ENCODE data around the gene DSCAML1. TPM values are rescaled to one million over a fixed set of nuclear protein-coding genes. Genes with fewer than 3 reads are reported as not detected.

DSCAML1 gene
- total RNA-seq, 1 experiment from 2014 or later: 0.15 TPM

GRCh38 chr11:117618302-117618981 lies 178.6 kb downstream of the DSCAML1 start:
- peaks cover 0 to 7% (median 2%) of the 10 kb centered on the region in 3 experiments; a peak in 2 of 7 replicates for H3K36me3 Mint-ChIP-seq (ENCODE audit: insufficient read depth in 1 of 3, low read depth in 3 of 3)
- H3K27me3 Mint-ChIP-seq (ENCODE audit: low read depth): peaks cover 1% of the 10 kb centered on the region
- Histone ChIP-seq H4K20me1 (ENCODE audit: control insufficient read depth, insufficient read depth, insufficient read length) (no peaks in the 10 kb centered on the region), H3K14ac (ENCODE audit: insufficient read depth, low read length) (no peak overlapping the region), H3K56ac (ENCODE audit: insufficient read length, low read depth, low read length) (no peak overlapping the region), H4K5ac (ENCODE audit: insufficient read length, low read depth, low read length) (no peak overlapping the region), H2BK120ac (ENCODE audit: low read depth, low read length, poor library complexity, severe bottlenecking) (no peak overlapping the region), H4K8ac (replicated peaks; ENCODE audit: insufficient read length, low read depth, low read length) (no peak overlapping the region), H3K9ac (ENCODE audit: extremely low read depth, insufficient read length, low read length) (no peak overlapping the region), H3K4ac (ENCODE audit: low read depth, low read length) (no peak overlapping the region), H3K4me2 (ENCODE audit: insufficient read depth, insufficient read length, low read length) (no peak overlapping the region), H2BK15ac (ENCODE audit: low read depth, low read length) (no peak overlapping the region), H4K91ac (ENCODE audit: insufficient read length, low read depth, low read length) (no peak overlapping the region), H3K23me2 (ENCODE audit: insufficient read length, low read depth, low read length, poor library complexity, severe bottlenecking) (no peaks in the 10 kb centered on the region), H3K79me1 (ENCODE audit: insufficient read depth, low read depth, low read length, poor library complexity, severe bottlenecking) (no peaks in the 10 kb centered on the region), H2BK5ac (ENCODE audit: insufficient read length, low read length) (no peak overlapping the region), H2AK5ac (ENCODE audit: insufficient read length, low read length) (no peak overlapping the region), H2BK12ac (ENCODE audit: insufficient read length, low read depth, low read length) (no peak overlapping the region), H3K27me3 (ENCODE audit: insufficient read depth, low read length) (no peaks in the 10 kb centered on the region), H3T11ph (ENCODE audit: low read length) (no peak overlapping the region), H3K4me1 (ENCODE audit: insufficient read depth, low read length) (peaks cover 3% of the 10 kb centered on the region; the same call in 1 of the 2 replicates), H2AFZ (ENCODE audit: low read length) (no peak overlapping the region), H3K23ac (ENCODE audit: insufficient read length, low read depth, low read length) (no peak overlapping the region), H3K79me2 (ENCODE audit: insufficient read depth, low read length) (no peaks in the 10 kb centered on the region), H2BK20ac (ENCODE audit: low read depth, low read length, poor library complexity, severe bottlenecking) (no peak overlapping the region), H3K18ac (ENCODE audit: insufficient read length, low read depth, low read length) (no peak overlapping the region), H3K27ac (ENCODE audit: insufficient read length, low read depth, low read length) (no peak overlapping the region), H3K9me3 (ENCODE audit: control insufficient read depth, low read depth, low read length) (no peaks in the 10 kb centered on the region)
- no peak for TF ChIP-seq CTCF (conservative IDR thresholded peaks at IDR 0.05)
- no peak overlapping the region for H3K4me3 Mint-ChIP-seq
- no peak for DNase-seq
- no peak overlapping the region for H3K27ac Mint-ChIP-seq
- no CpG with 5 or more reads among the region's 5 CpGs for WGBS (ENCODE audit: extremely low coverage, insufficient read length, low lambda C conversion rate)
- H3K4me1 Mint-ChIP-seq: peaks cover 28 to 44% of the 10 kb centered on the region in 2 experiments
- H3K9me3 Mint-ChIP-seq: peaks cover 5 to 7% of the 10 kb centered on the region in 2 experiments

All from H9 (cell line).